Sciatic nerve (tissue), 2 donors: ENCODE measurements around the gene RRAGC. TPM values are rescaled to one million over a fixed set of nuclear protein-coding genes. Genes with fewer than 3 reads are reported as not detected.
"Not testable (repeated sequence)": the region's sequence is repeated elsewhere in the genome, so short reads cannot be mapped to it uniquely, and the experiment has no call there.

Experiments
- ATAC-seq: fragments of 200-7000 bp; cut with Tn5 transposase; one replicate; pipeline ENCODE4 v1.9.1; 2020; ENCODE audit warnings: mild to moderate bottlenecking, moderate library complexity
- DNase-seq: peaks from one replicate; pipeline ENCODE4 v3.0.0-alpha.2; 2020; ENCODE audit warnings: low spot score
- intact Hi-C: fragments of 100-400 bp; cut with DNase I; formaldehyde crosslinking; loops from one replicate; pipeline ENCODE4 v1.14.2; 2022
- total RNA-seq: library from RNA; stranded (reverse); fragmentation: NEBNext Ultra II Directional; extraction: Animal tissue kit (Norgen Biotek cat#: 25700); gene quantifications from one replicate; pipeline ENCODE4 v1.2.1, GENCODE V29; 2021
- donor health status: DM: no; HTN: no; CAD: no.
- donor health status: DM: no; HTN: no; CAD: no.

RRAGC gene
- total RNA-seq, 1 donor from 2014 or later, result 28.3 TPM

DNA sequence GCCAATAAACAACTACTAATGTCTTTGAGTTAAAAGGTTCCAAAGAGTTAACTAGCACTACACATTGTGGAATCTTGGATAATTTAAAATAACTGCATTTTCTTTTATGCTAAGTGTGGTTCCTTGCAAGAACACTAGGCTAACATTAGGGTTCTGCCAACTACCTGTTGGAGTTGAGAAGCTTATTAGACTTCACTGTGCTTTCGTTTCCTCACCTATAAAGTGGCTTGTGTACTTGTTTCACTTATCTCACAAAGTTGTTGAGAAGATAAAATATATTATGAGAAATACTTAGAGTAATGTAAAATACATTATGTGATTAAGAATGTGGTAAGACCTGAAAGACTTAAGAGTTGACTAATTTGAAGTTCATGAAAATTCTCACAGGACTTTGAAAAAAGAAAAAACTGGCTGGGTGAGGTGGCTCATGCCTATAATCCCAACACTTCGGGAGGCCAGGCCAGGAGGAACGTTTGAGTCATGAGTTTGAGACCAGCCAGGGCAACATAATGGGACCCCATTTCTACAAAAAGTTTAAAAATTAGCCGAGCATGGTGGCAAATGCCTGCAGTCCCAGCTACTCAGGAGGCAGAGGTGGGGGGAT, 5.6 kb upstream of the RRAGC start:
- intact Hi-C loops, result no loop called here
- DNase-seq, result no peak
- no peak for ATAC-seq

DNA sequence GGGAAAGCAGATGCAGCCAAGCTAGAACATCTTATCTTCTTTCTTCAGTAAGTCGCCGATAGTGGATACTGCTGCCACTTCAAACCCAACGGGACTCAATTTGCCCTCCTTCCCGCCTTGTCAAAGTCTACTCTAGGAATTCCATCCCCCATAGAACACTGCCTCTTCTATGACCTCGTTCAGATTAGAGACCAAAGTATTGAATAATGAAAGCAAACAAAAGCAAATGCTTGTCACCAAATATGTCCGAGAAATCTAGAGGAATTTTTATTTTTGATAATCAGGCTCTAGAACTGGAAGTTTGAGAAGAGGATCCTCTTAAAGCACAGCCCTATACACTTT, 853 bp upstream of the RRAGC start:
- no peak for ATAC-seq
- intact Hi-C loops, result no loop called here
- no peak for DNase-seq

DNA sequence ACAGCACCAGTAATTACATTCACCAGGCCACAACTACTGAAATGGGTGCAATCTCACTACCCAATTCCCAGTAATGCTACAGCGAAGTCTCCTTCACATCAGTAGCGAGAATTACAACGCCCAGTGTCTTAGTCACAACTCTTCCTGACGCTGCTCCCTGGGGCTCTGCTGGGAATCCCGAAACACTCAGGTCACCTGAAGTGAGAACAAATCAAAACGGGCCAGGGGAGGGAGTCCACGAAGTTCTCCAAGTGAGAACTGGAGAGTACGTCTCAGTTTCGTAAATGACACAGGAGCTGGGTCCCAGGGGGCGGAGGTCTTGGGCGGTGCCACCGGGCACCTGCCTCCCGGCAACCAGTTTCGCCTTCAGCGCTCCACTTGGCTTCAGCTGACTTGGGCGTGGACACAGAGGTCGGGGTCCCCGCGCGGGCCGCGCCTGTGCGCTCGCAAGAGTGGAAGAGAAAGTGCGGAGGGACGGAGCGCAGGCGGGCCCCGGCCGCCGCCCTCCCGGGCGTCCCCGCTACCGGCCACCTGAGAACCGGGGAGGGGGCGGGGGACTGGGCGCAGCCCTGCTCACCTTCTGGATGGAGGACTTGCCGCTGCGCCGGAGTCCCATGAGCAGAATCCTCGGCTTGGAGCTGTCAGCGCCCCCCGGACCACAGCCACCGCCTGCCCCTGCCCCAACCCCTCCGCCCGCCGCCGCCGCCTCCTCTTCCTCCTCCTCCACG, 575 bp downstream of the RRAGC start:
- DNase-seq, result peak; percentile 75
- intact Hi-C loops, result no loop called here
- ATAC-seq, result peak; percentile 5

DNA sequence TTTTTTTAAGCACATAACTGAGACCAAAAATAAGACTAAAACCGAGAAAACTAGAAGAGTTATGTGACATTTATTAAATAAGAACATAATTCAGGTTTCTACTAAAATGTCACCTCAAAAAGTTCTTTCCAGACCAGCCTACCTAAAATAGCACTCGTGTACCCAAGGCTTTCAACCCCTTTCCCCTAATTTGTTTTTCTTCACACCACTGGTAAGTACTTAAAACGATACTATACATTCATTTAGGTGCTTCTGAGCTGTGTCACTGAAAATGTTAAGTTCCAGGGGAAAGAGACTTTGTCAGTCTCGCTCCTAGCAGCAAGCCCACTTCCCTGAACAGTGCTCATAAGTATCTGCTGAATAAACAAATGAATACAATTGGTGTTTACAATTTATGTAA, 6.8 kb downstream of the RRAGC start:
- DNase-seq (no peak), ATAC-seq (no peak)
- intact Hi-C loops, result no loop called here

DNA sequence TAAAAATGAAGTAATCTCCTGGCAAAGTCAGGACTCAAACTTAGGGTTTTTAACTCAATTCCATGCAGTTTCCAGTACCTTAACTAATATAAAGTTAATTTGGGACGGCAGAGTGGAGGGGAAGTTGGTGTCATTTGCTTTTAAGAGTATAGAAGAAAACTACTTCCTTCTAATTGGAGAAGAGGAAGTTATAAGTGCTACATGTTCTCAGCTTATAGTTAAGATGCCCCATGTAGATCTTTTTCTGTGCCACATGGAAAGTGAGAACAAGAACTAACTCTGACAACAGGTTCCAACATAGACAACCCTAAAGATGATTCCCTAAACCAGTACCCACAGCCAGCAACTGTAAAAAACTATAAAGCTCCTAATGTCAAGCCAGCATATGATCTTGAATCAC, 11.5 kb downstream of the RRAGC start:
- intact Hi-C loops, result no loop called here
- DNase-seq, result no peak
- no peak for ATAC-seq

DNA sequence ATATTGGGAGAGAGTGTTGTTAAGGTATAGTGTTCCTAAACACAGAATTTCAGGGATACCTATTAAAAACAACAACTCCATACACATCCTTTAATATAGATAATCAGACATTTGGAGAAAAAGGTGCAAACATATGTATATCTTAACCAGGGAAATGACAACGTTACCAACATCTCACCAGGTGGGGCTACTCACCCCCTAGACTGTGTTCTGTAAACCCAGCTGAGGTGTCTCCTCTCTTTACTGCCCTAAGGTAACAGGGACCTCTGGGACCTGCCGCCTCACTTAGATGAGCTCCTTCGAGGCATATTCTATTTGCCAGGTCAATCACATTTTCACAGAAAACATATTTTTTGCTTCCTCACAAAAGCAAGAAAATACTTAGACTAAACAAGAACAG, 13.4 kb downstream of the RRAGC start:
- DNase-seq, result no peak
- no peak for ATAC-seq
- intact Hi-C loops, result no loop called here

DNA sequence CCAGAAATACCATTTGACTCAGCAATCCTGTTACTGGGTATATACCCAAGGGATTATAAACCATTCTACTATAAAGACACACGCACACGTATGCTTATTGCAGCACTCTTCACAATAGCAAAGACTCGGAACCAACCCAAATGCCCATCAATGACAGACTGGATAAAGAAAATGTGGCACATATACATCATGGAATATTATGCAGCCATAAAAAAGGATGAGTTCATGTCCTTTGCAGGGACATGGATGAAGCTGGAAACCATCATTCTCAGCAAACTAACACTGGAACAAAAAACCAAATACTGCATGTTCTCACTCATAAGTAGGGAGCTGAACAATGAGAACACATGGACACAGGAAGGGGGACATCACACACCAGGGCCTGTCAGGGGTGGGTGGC, 14.5 kb downstream of the RRAGC start:
- ATAC-seq, intact Hi-C loops, DNase-seq: not testable (repeated sequence)

DNA sequence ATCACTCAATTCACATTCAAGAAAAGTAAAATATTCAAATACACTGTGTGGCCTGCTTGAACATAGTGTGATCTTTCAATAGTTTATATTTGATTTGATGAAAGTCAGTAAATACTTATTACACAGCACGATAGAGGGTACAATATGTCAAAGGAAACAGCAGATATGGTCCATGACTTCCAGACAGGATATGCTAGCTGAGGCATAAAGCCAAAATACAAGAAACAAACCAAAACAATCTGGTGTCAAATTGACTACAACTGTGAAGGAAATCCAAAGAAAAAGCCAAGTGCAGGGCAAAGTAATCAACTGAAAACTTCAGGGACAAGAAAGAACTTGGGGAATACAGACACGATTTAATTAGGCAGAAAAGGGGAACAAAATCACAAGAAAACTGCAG, 19.3 kb downstream of the RRAGC start:
- intact Hi-C loops, result no loop called here
- DNase-seq, result no peak
- ATAC-seq, result no peak

DNA sequence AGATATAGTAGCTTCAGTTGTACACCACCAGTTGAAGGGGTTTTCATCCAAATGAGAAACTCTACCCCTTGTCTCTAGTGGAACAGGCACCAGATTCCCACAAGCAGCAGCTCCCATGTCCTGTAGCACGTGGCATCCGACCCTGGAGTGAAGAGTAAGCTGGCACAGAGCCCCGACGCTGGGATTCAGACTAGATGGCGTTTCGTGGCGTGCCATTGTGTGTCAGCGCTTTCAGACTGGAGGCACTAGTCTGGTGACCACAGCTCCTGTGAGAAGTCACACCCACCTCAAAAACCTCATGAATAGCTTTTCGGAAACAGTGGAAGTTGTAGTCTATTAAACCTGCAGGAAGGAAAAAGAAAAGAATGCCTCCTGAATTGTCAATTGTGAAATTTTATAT, 20.2 kb downstream of the RRAGC start:
- ATAC-seq (no peak), DNase-seq (no peak)
- intact Hi-C loops, result no loop called here

DNA sequence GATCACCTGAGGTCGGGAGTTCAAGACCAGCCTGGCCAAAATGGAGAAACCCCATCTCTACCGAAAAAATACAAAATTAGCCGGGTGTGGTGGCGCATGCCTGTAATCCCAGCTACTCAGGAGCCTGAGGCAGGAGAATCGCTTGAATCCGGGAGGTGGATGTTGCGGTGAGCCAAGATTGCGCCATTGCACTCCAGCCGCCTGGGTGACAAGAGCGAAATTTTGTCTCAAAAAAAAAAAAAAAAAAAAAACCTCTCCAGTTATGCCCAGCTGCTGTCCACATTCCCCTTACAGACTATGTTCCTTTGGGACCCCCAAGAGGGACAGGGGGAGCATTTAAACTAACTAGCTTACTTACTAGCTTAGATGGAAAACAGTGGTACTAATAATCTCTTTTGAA, 23.3 kb downstream of the RRAGC start:
- ATAC-seq, DNase-seq, intact Hi-C loops: not testable (repeated sequence)

DNA sequence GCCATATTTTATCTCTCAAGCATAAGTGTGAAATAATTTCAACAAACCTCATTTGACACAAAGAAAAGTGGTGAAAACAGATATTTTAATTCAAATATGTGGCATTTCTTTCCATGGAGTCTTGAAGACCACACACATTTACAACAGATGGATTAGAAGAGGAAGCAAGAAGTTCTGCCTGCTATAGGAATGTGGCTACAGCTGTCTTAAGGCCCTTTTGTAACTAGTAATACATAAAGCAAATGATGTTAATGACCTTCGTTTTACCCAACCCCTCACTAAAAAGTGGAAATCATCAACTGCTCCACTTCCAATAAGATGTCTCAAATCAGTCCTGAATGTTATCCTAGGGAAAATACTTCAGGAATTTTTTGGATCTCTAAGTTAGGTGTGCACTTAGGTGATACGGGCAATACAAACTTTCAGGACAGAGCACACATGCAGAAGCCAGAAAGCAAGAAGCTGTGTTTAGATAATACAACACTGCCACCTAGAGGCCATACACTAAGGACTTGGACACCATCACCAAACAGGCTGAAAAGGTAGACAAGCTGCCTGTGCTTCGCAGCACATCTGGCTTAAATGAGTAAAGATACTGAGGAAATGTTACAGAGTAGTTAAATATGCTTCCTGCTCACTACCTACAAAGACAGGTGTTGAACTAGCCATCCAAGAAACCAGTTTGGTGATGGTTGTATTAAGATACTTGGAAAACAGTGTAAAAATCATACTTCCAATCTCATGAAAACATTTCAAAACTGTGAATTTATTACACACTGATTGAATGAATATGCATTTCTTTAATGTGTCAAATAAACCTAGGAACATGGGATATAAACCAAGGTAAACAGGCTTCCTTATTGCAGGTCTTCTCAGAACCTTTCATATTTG, 24.4 kb downstream of the RRAGC start:
- no peak for DNase-seq
- peak; percentile 86 for ATAC-seq
- intact Hi-C loops, result no loop called here

DNA sequence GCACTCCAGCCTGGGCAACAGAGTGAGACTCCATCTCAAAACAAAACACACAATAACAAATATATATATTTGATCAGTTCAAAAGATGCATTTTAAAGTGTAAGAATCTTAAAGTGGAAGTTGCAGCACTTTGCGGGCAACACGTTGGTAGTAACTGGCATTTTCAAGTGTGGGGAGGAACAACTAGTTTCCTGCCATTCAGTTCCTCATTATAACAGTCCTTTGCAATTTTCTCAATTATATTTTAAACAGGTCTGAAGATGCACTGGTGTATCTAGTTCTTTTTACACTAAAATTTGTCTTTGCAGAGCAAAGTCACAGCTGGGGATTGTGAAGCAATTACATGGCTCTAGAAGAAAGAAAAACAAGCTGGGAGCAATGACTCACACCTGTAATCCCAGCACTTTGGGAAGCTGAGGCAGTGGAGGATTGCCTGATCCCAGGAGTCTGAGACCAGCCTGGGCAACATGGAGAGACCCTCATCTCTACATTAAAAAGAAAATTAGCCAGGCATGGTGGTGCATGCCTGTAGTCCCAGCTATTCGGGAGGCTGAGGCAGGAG, 25.3 kb downstream of the RRAGC start:
- DNase-seq (no peak), ATAC-seq (no peak)
- intact Hi-C loops, result no loop called here

DNA sequence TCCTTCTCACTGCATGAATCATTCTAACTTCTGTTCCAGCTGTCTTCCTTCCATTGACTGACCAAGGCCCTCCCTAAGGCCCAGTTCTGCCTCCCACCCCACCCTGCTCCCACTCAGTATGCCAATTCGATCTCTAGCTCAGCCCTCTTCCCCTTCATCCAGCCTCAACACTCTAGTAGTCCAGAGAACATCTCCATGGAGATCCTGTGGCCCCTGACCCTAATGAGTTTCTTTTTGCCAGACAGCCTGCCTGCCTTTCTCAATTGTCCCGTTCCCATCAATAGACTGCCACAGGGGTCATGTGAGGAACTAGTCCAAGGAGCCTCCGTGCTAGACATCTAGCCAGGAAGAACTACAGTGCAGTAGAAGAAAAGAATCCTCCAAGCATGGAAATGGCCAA, 26.4 kb downstream of the RRAGC start:
- ATAC-seq (no peak), DNase-seq (no peak)
- intact Hi-C loops, result no loop called here

DNA sequence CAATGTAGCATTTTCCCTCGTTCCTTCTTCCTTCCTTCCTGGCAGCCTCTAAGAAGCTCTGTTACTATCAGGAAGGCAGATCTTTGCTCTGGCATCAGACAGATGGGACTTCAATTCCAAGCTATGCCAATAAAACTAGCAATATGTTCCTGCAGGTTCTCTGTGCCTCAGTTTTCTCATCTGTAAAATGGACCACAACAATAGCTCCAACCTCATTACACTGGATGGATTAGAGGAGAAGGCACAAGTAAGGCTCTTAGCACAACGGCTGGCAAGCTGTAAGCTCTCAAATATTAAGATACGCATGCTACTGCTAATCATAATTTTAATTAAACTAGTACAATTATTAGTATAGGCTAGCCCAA, 27.2 kb downstream of the RRAGC start:
- no peak for ATAC-seq
- no peak for DNase-seq
- intact Hi-C loops, result no loop called here

DNA sequence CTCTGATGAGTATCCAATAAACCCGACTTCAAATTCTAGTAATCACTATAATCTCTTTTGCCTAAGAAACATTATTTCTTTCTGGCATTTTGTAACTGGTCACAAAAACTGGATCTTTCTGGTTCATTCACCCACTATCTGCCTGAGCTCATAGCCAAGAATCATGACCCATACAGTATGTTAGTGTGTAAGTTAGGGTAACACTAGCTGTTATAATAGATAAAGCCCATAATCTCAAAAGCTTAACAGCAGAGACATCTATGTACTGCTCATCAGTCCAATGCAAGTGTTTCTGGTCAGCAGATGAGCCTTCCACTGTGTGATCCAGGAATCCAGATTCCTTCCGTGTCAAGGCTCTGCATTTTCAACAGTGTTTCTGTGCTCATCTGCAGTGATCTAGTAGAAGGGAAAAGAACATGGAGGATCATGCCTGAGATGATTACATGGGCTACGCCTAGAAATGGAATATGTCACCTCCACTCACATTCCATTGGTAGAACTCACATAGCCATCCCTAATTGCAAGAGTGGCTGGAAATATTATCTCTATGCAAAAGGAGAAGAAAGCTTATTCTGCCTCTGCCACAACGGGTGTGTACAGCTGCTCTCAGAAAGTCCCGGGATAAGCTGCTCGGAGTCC, 27.7 kb downstream of the RRAGC start:
- ATAC-seq, result no peak
- intact Hi-C loops, result no loop called here
- no peak for DNase-seq

DNA sequence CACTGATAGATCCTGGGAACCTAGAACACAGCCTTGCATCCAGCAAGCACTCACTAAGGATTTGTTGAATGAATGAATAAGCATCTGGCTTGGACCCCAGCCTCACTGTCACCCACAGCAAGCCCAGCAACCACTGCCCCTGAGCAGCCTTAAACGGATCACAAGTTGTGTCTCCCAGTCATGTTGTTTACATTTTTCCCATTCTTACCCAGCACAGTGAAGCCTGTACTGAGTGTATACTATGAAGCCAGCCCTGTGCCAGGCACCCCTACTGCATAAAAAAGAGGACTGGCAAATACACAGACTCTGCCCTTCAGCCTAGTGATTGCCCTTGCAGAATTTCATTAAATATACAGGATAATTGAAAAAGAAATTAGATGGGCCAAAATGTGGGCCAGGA, 30.2 kb downstream of the RRAGC start:
- ATAC-seq (no peak), DNase-seq (no peak)
- intact Hi-C loops, result no loop called here

DNA sequence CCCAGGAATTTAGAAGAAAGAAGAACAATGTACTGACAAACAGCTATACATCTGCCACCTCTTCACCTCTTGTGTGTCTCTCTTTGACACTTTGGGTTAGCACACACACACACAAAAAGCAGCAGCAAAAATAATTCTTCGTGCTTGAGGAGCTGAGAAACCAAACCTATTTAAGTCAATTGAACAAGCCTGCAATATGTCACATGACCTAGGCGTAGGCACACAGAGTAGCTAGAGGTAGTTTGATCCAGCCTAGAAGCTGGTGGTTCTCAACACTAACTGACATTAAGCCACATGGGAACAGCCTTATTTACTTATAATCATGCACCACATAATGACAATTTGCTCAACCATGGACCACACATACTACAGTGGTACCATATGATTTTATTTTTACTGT, 32.3 kb downstream of the RRAGC start:
- no peak for DNase-seq
- ATAC-seq, result no peak
- intact Hi-C loops, result no loop called here

DNA sequence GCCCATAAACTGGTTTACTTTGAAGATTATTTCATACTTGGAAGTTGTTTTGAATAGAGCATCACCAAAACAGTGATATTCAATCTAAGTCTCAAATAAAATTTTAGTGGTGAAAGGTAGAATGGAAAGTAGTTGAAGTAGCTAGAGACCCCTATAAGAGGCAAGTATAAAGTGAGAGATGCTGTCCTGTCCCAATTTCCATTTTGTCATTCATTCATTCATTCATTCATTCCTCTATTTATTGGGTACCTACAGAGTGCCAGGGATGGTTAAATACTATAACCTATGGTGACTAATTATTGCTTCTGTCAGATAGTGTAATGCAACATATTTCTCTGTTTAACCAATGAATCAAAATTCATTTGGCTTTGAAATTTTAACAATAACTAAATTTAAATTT, 32.7 kb downstream of the RRAGC start:
- ATAC-seq (no peak), DNase-seq (no peak)
- intact Hi-C loops, result no loop called here

DNA sequence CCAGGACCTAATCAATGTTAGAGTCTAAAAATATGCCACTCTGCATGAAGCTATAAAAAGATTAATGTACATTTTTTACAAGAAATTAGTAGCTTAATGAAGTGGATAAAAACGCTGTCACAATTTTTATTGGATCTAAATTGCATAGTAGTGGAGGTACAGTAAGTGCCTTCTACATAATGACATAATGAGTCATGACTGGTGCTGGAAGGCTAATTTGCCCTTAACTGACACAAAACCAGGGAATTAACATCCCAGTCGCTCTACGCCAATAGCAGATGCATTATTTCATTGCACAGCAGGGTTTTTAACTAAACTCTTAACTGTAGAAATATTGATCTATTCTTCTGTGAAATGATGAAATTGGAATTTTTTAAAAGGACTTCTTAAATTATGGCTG, 33.3 kb downstream of the RRAGC start:
- intact Hi-C loops, result no loop called here
- ATAC-seq, result no peak
- DNase-seq, result no peak

DNA sequence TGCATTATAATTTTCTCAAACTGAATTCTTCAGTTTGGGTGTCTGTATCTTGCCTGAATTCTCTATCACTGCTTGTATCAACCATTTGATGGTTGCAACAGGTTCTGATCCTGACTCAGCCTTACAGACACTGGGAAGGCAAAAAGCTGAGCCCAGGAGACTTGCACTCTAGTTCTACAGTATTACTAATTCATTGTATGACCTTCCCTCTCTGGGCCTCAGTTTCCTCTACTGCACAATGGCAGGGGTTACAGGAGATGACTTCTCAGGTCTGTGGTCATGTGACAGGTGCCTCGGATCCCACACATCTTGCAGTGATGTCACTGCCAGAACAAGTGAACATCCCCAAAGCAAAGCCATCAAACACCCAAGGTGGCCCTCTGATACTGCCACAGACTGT, 38.7 kb downstream of the RRAGC start:
- DNase-seq, result no peak
- no peak for ATAC-seq

More for the DNA sequence above, 38.7 kb downstream of the RRAGC start:
- intact Hi-C loops, result no loop called here
